ENCODE data around the gene PARD3.

The PARD3 gene

GRCh38 chr10:34193931-34194626 lies 621.0 kb downstream of the PARD3 start:
- no peak for DNase-seq

GRCh38 chr10:34192646-34193045 lies 622.5 kb downstream of the PARD3 start:
- no peak for DNase-seq

- DNase-seq = no peak
These were observed 623.7 kb downstream of the PARD3 start for GRCh38 chr10:34191406-34191805.

GRCh38 chr10:34190580-34190979 lies 624.5 kb downstream of the PARD3 start:
- DNase-seq = no peak

- no peak for DNase-seq
These were observed 625.3 kb downstream of the PARD3 start for GRCh38 chr10:34189830-34190229.

GRCh38 chr10:34188221-34188620 lies 626.9 kb downstream of the PARD3 start:
- no peak for DNase-seq

- no peak for DNase-seq
These were observed 627.9 kb downstream of the PARD3 start for GRCh38 chr10:34187201-34187600.

- no peak for DNase-seq
These were observed 628.4 kb downstream of the PARD3 start for GRCh38 chr10:34186745-34187144.

- DNase-seq = no peak
These were observed 629.1 kb downstream of the PARD3 start for GRCh38 chr10:34185998-34186397.

GRCh38 chr10:34184939-34185386 lies 630.1 kb downstream of the PARD3 start:
- no peak for DNase-seq

GRCh38 chr10:34184397-34184796 lies 630.7 kb downstream of the PARD3 start:
- DNase-seq = no peak

- no peak for DNase-seq
These were observed 631.9 kb downstream of the PARD3 start for GRCh38 chr10:34183016-34183796.

GRCh38 chr10:34181553-34182300 lies 633.4 kb downstream of the PARD3 start:
- DNase-seq = no peak

GRCh38 chr10:34180749-34181148 lies 634.3 kb downstream of the PARD3 start:
- DNase-seq = no peak

GRCh38 chr10:34179280-34179679 lies 635.8 kb downstream of the PARD3 start:
- DNase-seq = no peak

GRCh38 chr10:34178756-34179155 lies 636.3 kb downstream of the PARD3 start:
- no peak for DNase-seq

GRCh38 chr10:34178196-34178595 lies 636.9 kb downstream of the PARD3 start:
- DNase-seq = no peak

GRCh38 chr10:34177445-34177844 lies 637.7 kb downstream of the PARD3 start:
- no peak for DNase-seq

- DNase-seq = no peak
These were observed 638.7 kb downstream of the PARD3 start for GRCh38 chr10:34176351-34176750.

GRCh38 chr10:34175121-34175520 lies 640.0 kb downstream of the PARD3 start:
- DNase-seq = no peak

GRCh38 chr10:34172936-34173533 lies 642.1 kb downstream of the PARD3 start:
- no peak for DNase-seq

GRCh38 chr10:34171957-34172527 lies 643.1 kb downstream of the PARD3 start:
- DNase-seq = no peak

- no peak for DNase-seq
These were observed 645.4 kb downstream of the PARD3 start for GRCh38 chr10:34169677-34170076.
